Mesothelial cell of epicardium (in vitro differentiated cells): ENCODE measurements around the gene ROR2. TPM values are rescaled to one million over a fixed set of nuclear protein-coding genes. Genes with fewer than 3 reads are reported as not detected.
"Not testable (repeated sequence)": the region's sequence is repeated elsewhere in the genome, so short reads cannot be mapped to it uniquely, and the experiment has no call there.

ENCODE experiments used
- DNase-seq, 2 experiments: peaks; one replicate each; pipeline ENCODE4 v3.0.0; 2021; ENCODE audit warnings: low spot score in 2 of 2; ENCODE audit not compliant: unreplicated experiment in 2 of 2
- H3K27ac Mint-ChIP-seq: 2 replicates; pipeline ENCODE4 v1.8.0; 2021; ENCODE audit warnings: mixed read lengths
- H3K27me3 Mint-ChIP-seq: 2 replicates; pipeline ENCODE4 v1.8.0; 2021; ENCODE audit warnings: low read depth, mixed read lengths
- H3K36me3 Mint-ChIP-seq: 2 replicates; pipeline ENCODE4 v1.8.0; 2021; ENCODE audit warnings: mixed read lengths
- H3K4me1 Mint-ChIP-seq: 2 replicates; pipeline ENCODE4 v1.8.0; 2021; ENCODE audit warnings: mixed read lengths
- H3K4me3 Mint-ChIP-seq: 2 replicates; pipeline ENCODE4 v1.8.0; 2021; ENCODE audit warnings: mild to moderate bottlenecking, moderate library complexity, mixed read lengths
- H3K9me3 Mint-ChIP-seq: 2 replicates; pipeline ENCODE4 v1.8.0; 2021; ENCODE audit warnings: mixed read lengths
- CTCF ChIP-seq: fragments of 200-600 bp; sonication (generic); IDR thresholded peaks from one replicate; pipeline ENCODE4 v1.5.0; 2021; ENCODE audit warnings: antibody characterized with exemption; ENCODE audit not compliant: unreplicated experiment
- total RNA-seq: library from RNA; stranded (reverse); gene quantifications from 3 replicates; pipeline ENCODE4 v1.2.1, GENCODE V29; 2021

ROR2 gene
- total RNA-seq, 1 donor from 2014 or later, result 41.0 TPM

DNA sequence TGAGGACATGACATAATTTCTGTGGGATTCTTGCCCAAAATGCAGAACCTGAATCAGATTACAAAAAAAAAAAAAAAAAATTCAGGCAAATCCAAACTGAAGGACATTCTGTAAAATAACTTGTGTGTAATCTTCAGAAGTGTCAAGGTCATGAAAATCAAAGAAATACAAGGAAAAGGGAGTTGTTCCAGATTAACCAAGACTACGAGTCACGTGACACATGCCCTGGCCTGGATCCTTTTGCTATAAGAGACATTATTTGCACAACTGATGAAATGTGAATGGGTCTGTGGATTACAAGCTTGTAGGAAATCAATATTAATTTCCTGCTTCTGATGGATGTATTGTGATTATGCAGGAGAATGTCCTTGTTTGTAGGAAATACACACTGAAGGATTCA, 309.6 kb downstream of the ROR2 start:
- H3K27me3 Mint-ChIP-seq, result no peaks in the 10 kb centered on the region
- H3K36me3 Mint-ChIP-seq, result peaks cover 2% of the 10 kb centered on the region
- H3K27ac Mint-ChIP-seq, result no peak overlapping the region
- peaks cover 39% of the 10 kb centered on the region for H3K9me3 Mint-ChIP-seq
- no peak overlapping the region for H3K4me3 Mint-ChIP-seq
- TF ChIP-seq CTCF, result no peak
- peaks cover 3% of the 10 kb centered on the region for H3K4me1 Mint-ChIP-seq
- no peak for DNase-seq

- Mint-ChIP-seq H3K27ac (no peak overlapping the region), H3K9me3 (peaks cover 43% of the 10 kb centered on the region), H3K27me3 (peaks cover 2% of the 10 kb centered on the region), H3K4me3 (no peak overlapping the region), H3K4me1 (peaks cover 3% of the 10 kb centered on the region), H3K36me3 (peaks cover 2% of the 10 kb centered on the region)
- no peak for TF ChIP-seq CTCF
- DNase-seq, result no peak
These were observed 311.0 kb downstream of the ROR2 start for GRCh38 chr9:91639054-91639453.

GRCh38 chr9:91634832-91635231, 315.2 kb downstream of the ROR2 start:
- peaks cover 32% of the 10 kb centered on the region for H3K9me3 Mint-ChIP-seq
- H3K27me3 Mint-ChIP-seq, result not testable (repeated sequence)

GRCh38 chr9:91629718-91630117, 320.3 kb downstream of the ROR2 start:
- Mint-ChIP-seq H3K36me3 (peaks cover 8% of the 10 kb centered on the region), H3K4me1 (no peaks in the 10 kb centered on the region), H3K27ac (no peak overlapping the region), H3K9me3 (peaks cover 27% of the 10 kb centered on the region), H3K4me3 (no peak overlapping the region), H3K27me3 (peaks cover 8% of the 10 kb centered on the region)
- TF ChIP-seq CTCF, result no peak
- no peak for DNase-seq

More at GRCh38 chr9:91634832-91635231, 315.2 kb downstream of the ROR2 start:
- H3K27ac Mint-ChIP-seq, H3K4me3 Mint-ChIP-seq, H3K36me3 Mint-ChIP-seq, H3K4me1 Mint-ChIP-seq, DNase-seq: not testable (repeated sequence)

- Mint-ChIP-seq H3K4me1 (no peaks in the 10 kb centered on the region), H3K27ac (no peak overlapping the region), H3K9me3 (peaks cover 24% of the 10 kb centered on the region), H3K4me3 (no peak overlapping the region), H3K36me3 (peaks cover 8% of the 10 kb centered on the region), H3K27me3 (peaks cover 6% of the 10 kb centered on the region)
- no peak for TF ChIP-seq CTCF
- DNase-seq, result no peak
These were observed 321.1 kb downstream of the ROR2 start for GRCh38 chr9:91628892-91629291.

- Mint-ChIP-seq H3K4me3 (no peak overlapping the region), H3K9me3 (peaks cover 30% of the 10 kb centered on the region), H3K27ac (no peak overlapping the region), H3K4me1 (no peaks in the 10 kb centered on the region), H3K36me3 (peaks cover 10% of the 10 kb centered on the region), H3K27me3 (no peaks in the 10 kb centered on the region)
- TF ChIP-seq CTCF, result no peak
- DNase-seq, result no peak
These were observed 324.7 kb downstream of the ROR2 start for GRCh38 chr9:91625331-91625730.
